Stomach (tissue), 4 donors: ENCODE data around the gene ERGIC2.

Source experiments
- EP300 ChIP-seq: sonication (generic); formaldehyde crosslinking; IDR thresholded peaks from one replicate; pipeline ENCODE4 v1.6.1; 2017; ENCODE audit warnings: antibody characterized with exemption
- POLR2A ChIP-seq, 4 donors: fragments of 450-650 bp; IDR thresholded peaks; one replicate each; pipeline ENCODE4 v1.6.1; 2016; ENCODE audit warnings: antibody characterized with exemption in 4 of 4, control low read depth in 2 of 4, mild to moderate bottlenecking in 1 of 4, moderate library complexity in 1 of 4
- POLR2AphosphoS5 ChIP-seq, 3 donors: sonication (generic); formaldehyde crosslinking; IDR thresholded peaks; one replicate each; pipeline ENCODE4 v1.6.1; 2016; ENCODE audit warnings: antibody characterized with exemption in 3 of 3
- TF ChIP-seq, protein P1 (sequence below), 7 experiments: fragments of 450-650 bp in 4 of 7; fragments of 200-600 bp in 3 of 7; sonication (generic) in 3 of 7; IDR thresholded peaks; one replicate each; pipeline ENCODE4 v1.5.1; 2016 to 2019; ENCODE audit warnings: antibody characterized with exemption in 7 of 7, control low read depth in 2 of 7, mild to moderate bottlenecking in 1 of 7

DNA sequence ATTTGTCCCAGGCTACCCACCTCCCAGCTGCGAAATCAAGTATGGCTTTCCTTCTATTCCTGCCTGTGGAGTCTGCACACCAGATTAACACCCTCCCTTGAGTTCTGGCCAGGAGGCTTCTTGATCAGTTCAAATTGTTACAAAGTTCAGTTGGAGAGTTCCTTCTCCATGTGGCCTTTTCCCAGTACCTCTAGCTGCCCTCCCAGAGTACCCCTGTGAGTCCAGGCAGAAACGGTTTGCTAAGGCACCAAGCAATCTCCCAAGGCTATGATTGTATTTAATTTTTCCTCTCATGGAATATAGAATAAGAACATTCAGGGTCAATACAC lies 49.7 kb upstream of the ERGIC2 start:
- TF ChIP-seq, protein P1, sequence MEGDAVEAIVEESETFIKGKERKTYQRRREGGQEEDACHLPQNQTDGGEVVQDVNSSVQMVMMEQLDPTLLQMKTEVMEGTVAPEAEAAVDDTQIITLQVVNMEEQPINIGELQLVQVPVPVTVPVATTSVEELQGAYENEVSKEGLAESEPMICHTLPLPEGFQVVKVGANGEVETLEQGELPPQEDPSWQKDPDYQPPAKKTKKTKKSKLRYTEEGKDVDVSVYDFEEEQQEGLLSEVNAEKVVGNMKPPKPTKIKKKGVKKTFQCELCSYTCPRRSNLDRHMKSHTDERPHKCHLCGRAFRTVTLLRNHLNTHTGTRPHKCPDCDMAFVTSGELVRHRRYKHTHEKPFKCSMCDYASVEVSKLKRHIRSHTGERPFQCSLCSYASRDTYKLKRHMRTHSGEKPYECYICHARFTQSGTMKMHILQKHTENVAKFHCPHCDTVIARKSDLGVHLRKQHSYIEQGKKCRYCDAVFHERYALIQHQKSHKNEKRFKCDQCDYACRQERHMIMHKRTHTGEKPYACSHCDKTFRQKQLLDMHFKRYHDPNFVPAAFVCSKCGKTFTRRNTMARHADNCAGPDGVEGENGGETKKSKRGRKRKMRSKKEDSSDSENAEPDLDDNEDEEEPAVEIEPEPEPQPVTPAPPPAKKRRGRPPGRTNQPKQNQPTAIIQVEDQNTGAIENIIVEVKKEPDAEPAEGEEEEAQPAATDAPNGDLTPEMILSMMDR (IDR thresholded peaks at IDR 0.05), result no peak
- TF ChIP-seq POLR2AphosphoS5 (IDR thresholded peaks at IDR 0.05) (no peak), EP300 (no peak), POLR2A (IDR thresholded peaks at IDR 0.05) (no peak)
